DMS153 (cell line): ENCODE data around the gene IVD.

Experiments
- DNase-seq: peaks from one replicate; lab custom pipeline; 2025; lab: John Stamatoyannopoulos, UW

The IVD gene

GRCh38 chr15:40405501-40406381 is at the start of gene IVD:
Gene IVD, plus strand, starts transcription at chr15:40405795. Its CDS starts 33 bp downstream, at chr15:40405828.
- peak; percentile 68 for DNase-seq

GRCh38 chr15:40355976-40356585 is 49.5 kb upstream of the IVD start:
- DNase-seq, result no peak

DNA sequence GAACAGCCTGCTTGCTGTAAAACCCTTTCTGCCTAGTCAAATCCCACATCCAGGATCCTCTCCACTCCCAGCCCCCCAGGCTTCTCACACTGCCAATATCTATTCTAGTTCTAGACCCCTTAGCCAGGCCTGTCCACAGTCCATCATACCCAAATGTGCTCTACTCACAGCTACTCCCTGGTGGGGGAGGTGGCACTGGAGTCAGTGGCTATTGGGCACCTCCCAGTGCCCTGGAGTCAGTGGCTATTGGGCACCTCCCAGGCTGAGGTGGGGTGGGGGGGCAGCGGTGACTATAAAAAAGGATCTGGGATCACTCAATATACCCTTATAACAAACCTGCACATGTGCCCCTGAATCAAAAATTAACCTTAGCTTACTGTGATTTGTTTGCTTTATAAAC is 48.3 kb upstream of the IVD start:
- DNase-seq, result no peak

DNA sequence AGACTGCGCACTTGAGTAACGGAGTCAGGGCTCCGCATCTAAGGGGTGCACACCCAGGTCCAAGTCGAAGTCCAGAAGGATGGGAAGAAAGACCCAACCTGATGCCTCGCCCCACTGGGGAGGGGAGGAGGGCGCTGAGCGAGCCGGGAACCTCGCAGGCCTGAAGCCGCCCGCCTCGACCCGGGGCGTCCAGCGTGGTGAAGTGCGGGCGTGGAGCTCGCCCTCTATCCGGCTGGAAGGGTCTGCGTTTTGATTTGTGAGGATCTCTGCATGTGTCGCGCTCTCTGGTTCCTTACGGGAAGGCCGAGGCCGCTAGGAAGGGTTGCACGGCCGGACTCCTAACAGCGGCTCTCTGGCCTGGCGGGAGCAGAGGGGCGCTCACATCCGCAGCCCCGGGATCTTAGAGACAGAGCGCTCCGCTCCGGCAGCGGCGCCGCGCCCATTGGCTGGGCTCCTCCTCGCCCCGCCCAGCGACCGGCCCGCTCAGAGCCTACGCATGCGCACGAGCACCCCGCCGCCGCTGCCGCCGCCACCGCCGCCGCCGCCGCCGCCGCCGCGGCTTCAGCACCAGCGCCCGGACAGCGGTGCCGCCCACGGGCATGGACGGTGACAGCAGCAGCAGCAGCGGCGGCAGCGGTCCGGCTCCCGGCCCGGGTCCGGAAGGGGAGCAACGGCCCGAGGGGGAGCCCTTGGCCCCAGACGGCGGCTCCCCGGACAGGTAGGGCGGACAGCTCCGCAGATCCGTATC is 47.7 kb upstream of the IVD start, which contains the start of gene DISP2:
Gene DISP2 (plus strand): TSS at position 497 of the 748 bp plus-strand sequence. CDS start 103 bp downstream, at position 600.
- DNase-seq, result no peak

- no peak for DNase-seq
Observed at GRCh38 chr15:40358471-40359353, 46.9 kb upstream of the IVD start.

DNA sequence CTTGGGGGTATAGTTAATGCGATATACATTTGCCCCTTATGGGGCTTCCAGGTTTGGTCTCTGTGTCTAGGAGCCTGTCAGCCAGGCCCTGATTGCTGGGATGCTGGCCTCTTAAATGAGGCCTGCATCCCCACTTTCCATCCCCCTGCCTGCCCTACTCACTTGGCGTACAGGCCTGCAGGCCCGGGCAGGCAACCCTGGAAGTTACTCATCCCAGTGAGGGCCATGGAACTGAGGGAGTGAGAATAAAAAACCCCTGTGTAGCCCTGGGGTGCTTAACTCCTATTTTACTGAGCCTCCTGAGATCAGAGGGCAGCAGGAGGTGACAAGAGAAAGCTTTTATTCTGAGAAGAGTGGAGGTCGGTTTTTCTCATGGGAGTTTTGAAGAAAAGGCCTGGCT is 45.6 kb upstream of the IVD start:
- DNase-seq, result no peak

- DNase-seq, result no peak
Observed at GRCh38 chr15:40361640-40362039, 44.0 kb upstream of the IVD start.

DNA sequence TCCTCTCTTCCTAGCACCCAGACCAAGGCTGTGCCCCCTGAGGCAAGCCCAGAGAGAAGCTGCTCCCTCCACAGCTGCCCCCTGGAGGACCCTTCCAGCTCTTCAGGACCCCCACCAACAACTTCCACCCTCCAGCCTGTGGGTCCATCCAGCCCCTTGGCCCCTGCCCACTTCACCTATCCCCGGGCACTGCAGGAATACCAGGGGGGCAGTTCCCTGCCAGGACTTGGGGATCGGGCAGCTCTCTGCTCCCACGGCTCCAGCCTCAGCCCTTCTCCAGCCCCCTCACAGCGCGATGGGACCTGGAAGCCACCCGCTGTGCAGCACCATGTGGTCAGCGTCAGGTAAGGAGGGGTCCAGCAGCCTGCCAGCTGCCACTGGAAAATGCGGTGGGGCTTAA is 42.0 kb upstream of the IVD start:
- DNase-seq, result no peak

DNA sequence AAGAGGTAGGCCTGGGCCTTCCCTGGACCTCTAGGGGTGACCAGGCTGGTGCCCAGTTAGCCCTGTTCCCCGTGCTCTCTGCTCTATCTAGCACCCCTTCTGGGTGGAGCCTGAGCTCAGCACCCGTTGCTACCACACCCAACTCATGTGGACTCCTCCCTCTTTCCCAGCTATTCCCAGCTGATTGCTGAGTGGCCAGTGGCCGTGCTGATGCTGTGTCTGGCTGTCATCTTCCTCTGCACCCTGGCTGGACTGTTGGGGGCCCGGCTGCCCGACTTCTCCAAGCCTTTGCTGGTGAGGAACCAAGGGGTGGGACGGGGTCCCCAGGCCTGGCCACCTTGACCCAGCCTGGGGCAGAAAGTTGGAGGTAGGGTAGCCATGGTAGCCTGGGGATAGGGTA is 41.3 kb upstream of the IVD start:
- DNase-seq, result no peak

- DNase-seq, result no peak
Observed at GRCh38 chr15:40365016-40365415, 40.6 kb upstream of the IVD start.

DNA sequence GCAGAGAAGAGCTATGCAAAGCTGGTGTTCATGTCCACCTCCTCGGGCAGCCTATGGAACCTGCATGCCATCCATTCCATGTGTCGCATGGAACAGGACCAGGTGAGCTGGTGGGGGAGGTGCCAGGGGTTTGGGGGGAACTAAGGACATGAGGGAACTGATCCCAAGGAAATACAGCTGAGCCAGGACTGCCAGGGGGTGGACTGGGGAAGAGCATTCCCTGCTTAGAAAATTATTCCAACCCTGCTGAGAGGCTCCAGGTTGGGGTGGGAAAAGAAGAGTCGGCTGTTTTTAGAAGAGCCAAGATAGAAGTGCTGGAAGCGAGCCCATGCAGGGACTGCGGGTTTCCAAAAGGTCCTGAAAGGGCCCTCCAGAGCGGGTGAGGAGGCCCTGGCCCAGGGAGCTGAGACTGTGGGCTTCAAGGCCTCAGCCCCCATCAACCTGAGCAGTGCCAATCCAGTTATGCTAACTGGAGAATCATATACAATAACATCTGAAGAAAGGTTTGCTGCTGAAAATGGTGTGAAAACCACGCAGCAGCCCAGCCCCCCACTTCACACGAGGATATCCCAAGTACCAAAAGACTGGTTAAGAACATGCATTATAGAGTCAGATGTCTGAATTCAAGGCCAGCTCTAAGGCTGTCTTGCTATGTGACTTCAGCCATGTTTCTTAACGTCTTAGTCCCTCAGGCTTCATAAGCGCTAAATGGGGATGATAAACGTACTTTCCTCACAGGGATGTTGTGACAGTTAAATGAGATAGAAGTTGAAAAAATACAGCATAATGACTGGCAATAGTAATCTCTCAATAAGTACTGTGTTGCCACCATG is 39.8 kb upstream of the IVD start:
- no peak for DNase-seq

DNA sequence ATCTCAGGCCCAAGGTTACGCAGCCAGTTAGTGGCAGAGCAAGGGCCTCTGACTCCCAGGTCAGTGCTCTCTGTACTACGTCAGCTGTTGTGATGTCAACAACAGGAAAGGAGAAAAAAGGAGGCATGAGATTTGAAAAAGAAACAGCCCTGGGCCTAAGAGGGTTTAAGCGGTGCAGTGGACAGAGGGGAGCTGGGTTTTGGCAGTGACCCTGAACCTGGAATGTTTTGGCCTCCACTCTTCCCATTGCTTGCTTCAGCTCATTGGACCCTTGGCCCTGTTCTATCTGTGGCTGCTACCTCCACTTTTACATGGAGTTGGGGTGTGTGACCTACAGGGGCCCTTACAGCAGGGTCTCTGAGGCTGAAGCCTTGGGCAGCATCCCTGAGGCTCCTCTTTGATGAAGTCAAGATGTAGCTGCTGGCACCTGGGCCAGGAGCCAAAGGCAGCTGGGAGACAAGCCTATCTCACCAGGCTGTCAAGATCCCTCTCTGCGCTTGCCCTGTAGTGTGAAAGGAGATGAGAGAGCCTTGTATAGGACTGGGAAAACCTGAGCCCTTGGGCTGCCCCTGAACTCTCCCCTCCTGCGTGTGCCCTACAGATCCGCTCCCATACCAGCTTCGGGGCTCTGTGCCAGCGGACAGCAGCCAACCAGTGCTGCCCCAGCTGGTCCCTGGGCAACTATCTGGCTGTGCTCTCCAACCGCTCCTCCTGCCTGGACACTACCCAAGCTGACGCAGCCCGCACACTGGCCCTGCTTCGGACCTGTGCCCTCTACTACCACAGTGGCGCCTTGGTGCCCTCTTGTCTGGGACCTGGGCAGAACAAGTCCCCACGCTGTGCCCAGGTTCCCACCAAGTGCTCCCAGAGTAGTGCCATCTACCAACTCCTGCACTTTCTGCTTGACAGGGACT is 38.9 kb upstream of the IVD start:
- DNase-seq, result no peak

DNA sequence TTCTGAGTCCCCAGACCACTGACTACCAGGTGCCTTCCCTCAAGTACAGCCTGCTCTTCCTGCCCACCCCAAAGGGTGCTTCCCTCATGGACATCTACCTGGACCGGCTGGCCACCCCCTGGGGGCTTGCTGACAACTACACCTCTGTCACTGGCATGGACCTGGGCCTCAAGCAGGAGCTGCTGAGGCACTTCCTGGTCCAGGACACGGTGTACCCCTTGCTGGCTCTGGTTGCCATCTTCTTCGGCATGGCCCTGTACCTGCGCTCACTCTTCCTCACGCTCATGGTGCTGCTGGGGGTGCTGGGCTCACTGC is 38.3 kb upstream of the IVD start:
- DNase-seq, result no peak

DNA sequence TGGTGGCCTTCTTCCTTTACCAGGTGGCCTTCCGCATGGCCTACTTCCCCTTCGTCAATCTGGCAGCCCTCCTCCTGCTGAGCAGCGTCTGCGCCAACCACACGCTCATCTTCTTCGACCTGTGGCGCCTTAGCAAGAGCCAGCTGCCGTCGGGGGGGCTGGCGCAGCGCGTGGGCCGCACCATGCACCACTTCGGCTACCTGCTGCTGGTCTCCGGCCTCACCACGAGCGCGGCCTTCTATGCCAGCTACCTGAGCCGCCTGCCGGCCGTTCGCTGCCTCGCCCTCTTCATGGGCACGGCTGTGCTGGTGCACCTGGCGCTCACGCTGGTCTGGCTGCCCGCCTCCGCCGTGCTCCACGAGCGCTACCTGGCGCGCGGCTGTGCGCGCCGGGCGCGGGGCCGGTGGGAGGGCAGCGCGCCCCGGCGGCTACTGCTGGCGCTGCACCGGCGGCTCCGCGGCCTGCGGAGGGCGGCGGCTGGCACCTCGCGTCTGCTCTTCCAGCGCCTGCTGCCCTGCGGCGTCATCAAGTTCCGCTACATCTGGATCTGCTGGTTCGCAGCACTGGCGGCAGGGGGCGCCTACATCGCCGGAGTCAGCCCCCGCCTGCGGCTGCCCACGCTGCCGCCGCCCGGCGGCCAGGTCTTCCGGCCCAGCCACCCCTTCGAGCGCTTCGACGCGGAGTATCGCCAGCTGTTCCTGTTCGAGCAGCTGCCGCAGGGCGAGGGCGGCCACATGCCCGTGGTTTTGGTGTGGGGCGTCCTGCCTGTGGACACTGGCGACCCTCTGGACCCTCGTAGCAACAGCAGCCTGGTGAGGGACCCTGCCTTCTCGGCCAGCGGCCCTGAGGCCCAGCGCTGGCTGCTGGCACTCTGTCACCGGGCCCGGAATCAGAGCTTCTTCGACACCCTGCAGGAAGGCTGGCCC is 37.6 kb upstream of the IVD start:
- DNase-seq, result peak; percentile 78

DNA sequence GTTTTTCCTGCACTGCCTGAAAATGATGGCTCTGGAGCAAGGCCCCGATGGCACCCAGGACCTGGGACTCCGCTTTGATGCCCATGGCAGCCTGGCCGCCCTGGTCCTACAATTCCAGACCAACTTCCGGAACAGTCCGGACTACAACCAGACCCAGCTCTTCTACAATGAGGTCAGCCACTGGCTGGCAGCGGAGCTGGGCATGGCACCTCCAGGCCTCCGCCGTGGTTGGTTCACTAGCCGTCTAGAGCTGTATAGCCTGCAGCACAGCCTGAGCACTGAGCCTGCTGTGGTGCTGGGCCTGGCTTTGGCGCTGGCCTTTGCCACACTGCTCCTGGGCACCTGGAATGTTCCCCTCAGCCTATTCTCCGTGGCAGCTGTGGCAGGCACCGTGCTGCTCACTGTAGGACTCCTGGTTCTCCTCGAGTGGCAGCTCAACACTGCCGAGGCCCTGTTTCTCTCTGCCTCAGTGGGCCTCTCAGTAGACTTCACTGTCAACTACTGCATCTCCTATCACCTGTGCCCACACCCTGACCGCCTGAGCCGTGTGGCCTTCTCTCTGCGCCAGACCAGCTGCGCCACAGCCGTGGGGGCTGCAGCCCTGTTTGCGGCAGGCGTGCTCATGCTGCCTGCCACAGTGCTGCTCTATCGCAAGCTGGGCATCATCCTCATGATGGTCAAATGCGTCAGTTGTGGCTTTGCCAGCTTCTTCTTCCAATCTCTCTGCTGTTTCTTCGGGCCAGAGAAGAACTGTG is 36.7 kb upstream of the IVD start:
- no peak for DNase-seq

DNA sequence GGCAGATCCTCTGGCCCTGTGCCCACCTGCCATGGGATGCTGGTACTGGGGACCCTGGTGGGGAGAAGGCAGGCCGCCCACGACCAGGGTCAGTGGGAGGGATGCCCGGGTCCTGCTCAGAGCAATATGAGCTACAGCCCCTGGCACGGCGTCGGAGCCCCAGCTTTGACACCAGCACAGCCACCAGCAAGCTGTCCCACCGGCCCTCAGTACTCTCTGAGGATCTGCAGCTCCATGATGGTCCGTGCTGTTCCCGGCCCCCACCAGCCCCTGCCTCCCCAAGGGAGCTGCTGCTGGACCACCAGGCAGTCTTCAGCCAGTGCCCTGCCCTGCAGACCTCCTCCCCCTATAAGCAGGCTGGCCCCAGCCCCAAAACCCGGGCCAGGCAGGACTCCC is 36.1 kb upstream of the IVD start:
- DNase-seq, result no peak

- no peak for DNase-seq
Observed at GRCh38 chr15:40369971-40370370, 35.6 kb upstream of the IVD start.

DNA sequence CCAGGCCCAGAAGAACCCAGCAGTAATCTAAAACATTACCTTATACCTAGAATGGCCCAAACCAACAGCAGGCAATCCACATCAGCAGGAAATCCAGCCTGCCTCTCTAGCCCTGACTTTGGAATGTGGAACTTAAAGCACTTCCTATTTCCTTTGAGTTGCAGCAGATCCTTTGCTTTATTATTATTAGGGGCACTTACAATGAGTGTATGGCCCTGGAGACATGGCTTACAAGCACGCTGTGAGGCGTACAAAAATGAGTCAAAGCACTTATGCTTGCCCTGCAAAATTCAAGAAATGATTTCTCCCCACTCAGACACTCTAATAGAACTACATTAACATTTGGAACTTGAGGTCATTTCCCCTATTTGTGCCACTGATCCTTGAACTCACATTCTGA is 32.6 kb upstream of the IVD start:
- no peak for DNase-seq
